NCI-H2107 treated with DMSO at 0.1 percent for 48 hours (cell line): ENCODE results near the gene VAV2.

Source experiments
- DNase-seq: peaks from one replicate; lab custom pipeline; 2025; ENCODE audit not compliant: unreplicated experiment; lab: John Stamatoyannopoulos, UW

VAV2 gene

DNA sequence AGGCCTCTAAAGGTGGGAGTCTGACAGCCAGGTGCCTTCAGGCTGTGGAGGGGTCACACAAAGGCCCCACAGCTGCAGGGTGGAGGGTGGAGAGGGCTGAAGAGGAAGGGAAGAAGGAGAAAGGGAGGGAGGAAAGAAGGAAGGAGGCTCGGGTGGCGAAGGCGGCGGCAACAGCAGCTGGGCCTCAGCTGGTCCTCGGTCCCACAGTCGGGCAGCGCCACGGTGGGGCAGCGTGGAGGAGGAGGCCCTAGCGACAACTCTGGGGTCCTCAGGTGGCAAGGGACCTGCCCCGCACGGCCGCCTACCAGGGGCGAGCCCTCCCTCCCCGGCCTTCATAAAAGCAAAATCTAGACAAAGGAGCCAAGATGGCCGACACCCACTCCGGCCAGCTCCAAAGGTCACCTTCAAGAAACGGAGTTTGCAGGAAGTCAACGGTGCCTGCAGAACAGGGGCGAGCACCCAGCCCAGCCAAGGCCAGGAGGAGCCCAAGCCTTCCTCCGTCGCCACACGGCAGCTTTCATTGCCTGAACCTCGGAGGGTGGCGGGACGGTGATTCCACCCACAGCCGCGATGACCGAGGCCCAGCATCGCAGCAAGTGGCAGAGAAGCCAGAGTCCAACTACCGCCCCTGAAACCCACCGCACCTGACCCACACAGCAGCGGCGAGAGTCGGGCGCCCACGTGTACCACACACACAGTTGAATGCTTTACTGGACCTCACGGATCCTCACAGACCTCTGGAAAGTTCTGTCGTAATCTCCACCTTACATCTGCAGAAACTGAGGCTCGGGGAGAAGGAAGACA is 98.7 kb downstream of the VAV2 start:
- DNase-seq, result no peak

DNA sequence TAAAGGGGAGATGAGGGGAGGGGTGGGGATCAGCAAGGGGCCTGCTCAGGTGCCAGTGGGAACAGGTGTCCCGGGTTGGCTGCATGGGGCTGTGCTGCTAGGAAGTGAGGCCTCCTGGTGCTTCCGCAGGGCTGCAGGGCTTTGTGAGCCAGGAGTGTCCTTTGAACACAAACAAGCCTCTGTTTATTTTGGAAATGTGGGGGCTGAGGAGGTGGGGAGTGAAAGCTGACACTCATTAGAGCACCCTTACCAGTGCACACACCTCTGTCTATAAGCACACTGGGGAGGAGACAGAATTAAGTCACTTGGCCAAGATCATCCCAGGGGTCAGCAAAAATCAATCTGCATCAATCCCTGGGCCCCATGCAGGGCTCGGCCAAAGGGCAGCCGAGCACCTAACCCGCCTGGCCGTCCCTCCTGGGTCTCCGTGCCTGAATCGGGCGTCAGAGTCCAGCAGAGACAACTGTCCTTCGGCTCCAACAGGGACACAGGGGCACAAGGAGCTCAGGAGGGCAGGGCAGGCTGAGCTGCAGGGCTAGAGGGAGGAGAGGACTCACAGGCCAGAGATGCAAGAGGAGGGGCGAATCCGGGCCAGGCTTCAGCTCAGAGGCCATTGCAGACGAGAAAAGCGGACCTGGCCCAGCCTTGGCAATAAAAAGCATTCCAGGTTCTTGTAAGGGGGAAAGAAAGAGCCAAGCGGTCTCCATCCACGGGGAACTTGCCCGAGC is 99.8 kb downstream of the VAV2 start:
- peak; percentile 89 for DNase-seq

DNA sequence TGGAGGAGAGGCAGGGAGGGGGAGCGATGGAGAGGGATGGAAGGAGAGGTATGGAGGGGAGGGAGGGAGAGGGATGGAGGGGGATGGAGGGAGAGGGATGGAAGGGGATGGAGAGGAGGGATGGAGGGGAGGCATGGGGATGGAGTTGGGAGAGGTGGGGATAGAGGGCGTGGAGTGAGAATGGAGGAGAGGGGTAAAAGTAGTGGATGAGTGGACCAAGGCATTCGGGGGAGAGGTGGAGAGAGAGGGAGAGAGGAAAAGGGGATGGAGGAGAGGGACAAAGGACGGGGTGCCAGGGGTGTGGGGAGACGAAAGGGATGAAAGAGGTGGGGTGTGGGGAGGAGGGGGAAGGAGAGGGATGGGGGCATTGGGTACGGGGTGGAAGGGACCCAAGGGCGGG is 100.4 kb downstream of the VAV2 start:
- DNase-seq, result no peak

DNA sequence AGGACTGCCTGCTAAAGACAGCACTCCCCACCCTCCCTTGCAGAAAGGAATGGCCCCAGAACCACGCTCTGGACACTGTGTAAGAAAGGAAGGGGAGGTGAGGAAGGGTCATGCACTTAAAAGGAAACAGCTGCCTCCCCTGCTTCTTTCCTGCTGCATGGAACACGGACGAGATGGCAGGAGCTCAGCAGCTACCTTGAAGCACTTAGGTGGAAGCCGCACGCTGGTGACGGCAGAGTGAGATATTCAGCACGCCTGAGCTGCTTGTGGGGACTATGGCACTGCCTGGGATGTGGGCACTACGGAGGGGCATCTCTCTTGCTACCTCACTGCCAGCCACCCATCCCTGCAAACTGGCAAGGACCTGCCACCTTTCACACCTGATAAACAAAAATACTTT is 101.5 kb downstream of the VAV2 start:
- no peak for DNase-seq

DNA sequence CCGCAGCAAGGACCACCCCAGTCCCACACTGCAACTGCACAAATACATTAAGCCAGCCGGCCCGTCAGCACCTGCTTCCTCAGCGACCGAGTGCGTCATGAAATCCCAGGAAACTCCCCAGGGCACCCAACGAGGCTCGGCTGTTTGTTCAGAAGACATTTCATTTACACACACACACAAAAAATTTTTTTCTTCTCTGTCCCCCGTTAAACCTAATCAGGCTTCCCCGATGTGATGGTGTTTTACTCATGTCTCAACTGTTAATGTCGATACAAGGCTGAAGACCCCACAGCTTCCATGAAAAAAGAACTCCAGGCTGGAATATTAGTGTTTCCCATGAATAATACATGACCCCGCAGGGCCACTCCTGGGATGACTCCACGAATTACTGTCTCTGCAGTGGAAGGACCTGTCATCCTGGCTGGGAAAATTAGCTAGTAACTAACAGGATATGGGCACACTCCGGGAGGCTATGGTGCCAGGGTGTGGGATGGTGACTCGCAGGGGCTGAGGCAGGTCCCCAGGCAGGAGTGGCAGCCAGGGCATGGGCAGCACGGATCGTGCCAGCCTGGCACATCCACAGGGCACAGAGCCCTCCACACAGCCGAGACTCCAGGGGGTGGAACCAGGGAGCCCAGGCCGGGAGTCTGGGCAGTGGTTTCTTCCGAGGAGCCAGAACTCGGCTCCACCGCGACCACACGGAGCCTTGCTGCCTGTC is 102.4 kb downstream of the VAV2 start:
- DNase-seq, result peak; percentile 61

DNA sequence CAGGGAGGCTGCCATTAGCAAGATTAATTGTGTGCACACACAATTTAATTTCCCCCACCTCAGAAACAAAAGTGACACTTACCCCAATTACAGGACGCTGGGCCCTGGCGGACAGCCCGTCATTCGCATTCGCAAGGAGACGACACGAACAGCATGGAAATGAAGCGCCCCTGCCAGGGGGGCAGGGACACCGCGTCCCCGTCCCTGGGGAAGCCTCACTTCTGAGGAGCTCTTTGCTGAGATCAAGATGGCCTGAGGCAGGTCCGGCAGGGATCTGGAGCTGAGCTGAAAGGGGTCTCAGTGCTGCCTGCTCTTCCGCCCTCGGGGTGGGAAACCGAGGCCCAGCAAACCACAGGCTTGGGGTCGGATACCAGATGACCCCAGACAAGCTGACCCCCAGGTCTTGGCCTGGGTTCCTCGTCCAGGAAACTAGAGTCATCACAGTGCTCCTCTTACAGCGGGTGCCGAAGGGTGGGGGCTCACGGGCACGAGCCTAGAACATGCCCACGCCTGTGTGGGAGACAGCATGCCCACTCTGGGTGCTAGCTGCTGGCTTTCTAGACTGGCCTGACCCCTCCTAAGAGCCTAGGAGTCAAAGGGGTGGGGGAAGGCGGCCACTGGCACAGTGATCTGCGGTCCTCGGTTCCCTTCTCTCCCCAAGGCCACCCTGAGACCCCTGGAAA is 103.2 kb downstream of the VAV2 start:
- peak; percentile 64 for DNase-seq

DNA sequence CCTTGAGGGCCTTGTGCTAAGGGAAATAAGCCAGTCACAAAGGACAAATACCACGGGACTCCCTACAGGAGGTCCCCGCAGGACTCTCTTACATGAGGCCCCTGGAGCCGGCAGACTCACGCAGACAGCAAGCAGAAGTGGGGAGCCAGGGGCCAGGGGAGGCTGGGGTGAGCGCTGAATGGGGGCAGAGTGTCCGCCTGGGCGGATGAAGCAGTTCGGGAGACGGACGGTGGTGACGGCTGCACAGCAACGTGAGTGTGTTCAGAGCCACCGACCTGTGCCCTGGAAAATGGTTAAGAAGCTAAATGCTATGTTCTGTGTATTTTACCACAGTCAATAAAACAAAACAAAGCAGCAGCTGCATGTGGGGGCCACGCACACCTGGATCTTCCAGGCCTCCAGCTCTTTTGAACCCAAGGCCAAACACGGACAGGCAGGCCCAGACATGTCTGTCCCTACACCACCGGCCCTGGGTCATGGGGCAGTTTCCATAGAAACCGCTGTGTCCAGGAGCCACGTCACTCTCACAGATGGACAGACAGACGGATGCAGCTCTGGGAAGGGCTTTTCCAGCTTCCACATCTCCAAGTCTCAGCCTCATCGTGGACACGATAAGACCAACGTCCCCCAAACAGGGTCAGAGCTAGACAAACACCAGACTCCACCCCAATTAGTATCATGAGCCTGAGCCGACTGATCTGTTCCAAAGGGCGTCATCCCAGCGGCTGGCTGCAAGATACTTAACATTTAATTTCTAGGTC is 103.9 kb downstream of the VAV2 start:
- peak; percentile 64 for DNase-seq

DNA sequence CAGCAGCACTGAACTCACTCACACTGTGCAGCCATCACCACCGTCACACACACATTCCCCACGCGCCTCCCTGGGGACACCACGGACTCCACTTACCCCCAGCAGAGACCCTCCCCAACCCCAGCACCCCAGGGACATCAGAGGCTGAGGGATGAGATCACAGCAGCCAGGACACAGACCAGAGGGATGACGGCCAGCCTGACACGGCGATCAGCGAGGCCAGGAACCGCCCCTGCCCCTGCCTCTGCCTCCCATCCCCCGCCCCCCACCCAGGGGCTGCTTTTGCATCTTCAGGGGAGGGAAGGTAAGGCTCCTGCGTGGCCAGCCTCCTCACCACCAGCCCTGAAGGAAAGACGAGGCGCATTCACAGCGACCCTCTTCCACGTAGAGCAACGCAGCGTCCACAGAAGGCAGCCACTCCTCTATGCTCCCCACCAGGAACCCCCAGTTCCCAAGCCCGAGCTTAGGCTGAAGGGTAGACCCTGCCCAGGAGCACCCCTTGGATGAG is 104.5 kb downstream of the VAV2 start:
- no peak for DNase-seq

DNA sequence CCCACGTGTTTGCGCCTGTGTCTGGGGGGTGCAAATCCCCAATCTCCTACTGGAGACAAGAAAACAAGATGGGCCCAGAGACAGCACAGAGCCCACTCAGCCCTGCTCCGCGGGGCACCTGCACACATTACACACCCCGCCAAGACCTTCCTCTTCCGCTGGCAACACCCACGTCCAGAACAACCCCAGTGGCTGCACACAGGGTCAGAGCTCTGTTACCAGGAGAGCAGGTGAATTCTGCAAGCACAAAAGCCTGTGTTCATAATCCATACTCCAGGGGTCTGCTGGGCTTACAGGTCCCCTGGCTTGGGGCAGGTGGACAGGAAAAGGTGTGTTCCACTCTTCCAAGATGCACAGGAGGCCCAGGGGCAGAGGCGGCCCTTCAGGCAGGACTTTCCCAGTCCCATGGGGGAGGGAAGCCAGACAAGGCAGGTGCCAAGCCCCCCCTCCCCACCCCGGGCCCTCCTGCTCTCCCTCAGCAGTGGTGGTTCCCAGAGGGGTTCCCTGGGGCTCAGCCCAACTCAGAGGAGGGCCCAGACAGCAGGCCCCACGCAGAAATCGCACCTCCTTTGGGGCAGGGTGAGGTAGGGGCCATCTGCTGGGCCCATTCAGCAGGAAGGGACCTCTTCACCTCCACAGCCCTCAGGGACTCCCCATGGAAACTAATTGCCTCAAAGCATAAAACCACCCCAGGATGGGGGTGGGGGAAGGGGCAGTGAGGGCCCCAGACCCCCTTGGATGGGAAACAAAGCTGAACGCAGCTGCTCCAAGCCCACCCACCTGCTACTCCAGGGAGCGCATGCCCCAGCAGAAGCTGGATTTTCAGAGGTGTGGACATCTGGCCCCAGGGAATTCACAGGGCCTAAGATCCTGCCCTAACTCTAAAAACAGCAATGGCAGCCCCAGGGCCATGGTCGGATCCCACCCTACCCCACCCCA is 105.3 kb downstream of the VAV2 start:
- DNase-seq, result no peak

DNA sequence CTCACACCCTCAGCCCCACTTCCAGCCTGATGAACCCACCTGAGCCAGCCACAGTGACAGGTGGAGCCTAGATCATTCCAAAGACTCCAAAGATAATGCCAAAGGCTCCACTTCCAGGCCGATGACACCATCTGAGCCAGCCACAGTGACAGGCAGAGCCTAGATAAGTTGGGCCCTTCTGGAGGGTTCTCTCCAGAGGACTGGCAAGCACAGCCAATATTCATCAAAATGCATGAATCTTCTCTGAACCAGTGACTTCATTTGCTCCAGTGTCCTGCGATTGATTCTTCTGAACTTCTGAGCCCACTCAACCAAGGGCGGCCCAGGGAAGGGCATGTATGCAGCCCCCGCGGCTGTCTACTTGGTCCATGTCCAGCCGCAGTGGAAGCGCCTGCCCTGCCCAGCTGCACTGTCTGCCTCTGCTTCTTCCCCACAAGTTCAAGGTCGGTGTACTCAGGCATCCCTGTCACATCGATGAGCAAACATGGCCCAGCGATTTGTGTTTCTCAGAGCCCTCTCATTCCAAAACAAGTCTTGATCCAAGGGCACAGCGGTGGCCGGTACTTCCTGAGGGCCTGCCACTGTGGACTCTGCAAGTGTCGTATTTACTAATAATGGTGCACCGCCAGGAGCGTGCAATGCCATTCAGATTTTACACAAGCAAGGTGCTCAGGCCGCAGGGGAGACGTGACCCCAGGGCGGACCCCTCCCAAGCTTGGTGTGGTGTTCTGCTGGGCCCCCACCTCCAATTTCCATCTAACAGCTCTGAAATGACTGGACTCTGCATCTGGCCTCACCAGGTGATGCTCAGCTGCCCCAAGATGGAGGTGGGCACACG is 107.0 kb downstream of the VAV2 start:
- DNase-seq, result no peak

DNA sequence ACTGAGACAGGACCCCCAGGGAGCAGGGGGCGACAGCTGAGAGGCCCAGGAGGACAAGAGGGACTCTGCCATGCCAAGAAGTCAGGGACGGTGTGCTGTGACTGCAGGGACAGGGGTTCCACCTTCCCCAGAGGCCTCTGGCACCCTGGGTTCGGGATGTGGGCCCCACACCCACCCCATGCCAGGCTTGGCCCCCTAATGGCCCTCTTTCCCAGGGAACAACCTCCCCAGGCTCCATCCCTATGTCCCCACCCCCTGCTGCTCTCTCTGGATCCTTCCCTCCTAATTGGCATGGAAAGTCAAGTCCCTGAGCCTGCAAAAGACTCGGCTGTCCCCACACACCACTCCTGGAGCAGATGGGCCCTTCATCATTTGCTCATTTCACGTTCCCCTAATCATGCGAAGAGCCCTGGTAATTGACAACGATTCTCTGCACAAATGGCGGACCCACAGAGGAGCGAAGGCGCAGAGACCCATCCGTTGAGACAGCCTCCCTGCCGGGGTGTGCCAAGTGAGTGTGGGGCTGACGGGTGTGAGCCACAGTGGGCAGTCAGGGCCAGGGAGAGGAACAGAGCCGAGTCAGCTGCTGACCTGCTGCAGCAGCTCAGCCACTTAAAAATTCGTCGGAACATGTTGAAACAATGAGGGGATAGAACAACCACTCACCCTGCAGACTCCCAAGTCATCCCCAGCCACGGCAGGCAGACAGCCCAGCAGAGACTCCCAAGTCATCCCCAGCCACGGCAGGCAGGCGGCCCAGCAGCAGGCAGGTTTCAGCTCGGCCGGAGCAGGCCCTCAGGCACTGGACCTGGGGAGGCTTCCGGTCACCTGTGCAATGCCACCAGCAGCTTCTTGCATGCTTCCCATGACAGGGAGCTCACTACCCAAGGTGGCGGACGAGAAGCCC is 109.0 kb downstream of the VAV2 start:
- no peak for DNase-seq

DNA sequence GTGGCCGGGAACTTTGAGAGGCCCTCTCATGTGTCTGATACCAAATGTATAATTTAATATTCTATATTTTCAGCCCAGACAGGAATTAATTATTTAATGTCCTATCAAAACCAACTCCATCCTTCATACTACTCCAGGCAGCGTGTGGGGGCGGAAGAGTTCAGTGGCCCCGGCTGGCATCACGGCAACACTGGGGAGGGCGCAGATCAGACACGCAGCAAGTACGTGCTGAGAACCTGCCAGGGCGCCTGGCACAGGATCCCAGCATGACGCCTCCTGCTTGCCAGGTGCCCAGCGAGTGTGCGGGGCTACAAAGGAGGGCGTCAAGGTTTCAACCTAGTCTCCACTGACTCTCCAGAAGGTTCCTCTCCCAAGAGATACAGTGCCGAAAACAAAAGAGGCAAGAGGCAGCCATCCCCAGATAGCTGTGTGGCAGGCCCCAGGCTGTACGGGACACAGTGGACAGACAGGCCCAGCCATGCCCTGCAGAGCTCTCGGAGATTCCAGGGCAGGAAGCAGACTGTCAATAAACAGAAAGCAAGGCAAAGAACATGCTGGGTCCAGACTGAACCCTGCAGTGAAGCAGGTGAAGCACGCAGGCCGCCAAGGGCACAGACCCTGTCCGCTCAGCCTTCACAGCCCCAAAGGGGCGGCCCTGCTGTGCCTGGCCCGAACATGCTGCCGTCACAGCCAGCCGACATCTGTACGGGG is 110.3 kb downstream of the VAV2 start:
- peak; percentile 73 for DNase-seq

DNA sequence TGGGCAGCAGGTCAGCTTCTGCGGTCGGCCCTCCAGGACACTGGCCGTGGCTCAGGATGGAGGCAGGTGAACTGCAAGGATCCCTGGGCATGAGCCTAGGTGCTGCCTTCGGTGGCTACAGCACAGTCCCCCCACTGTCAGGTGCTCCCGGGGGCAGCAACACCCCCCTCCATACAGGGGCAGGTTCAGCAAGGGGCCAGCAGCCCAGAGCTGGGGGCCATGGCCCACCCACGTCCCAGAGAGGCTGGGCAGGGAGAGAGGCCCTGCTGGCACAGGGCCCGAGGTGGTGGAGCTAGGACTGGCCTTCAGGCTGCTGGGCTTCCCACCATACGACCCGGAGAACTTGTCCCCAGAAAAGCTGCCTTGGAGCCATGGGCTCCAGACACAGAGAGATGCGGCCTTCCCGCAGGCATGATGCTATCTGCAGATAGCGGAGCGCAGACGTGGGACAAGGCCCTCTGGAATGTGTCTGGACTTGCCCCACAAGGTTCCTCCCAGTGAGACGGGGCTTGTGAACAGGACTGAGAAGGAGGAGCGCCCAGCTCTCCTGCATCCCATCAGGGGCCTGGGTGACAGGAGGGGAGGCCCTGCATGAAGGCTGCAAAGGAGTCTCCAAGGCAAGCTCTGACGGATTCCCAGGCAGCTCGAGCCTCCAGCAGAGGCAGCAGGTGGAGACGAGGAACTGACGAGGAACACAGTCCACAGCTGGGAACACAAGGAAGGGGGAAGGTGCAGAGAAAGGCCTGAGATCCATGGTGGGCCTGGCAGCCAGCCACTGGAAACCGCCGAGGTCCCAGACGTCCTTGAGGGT is 111.1 kb downstream of the VAV2 start:
- no peak for DNase-seq

DNA sequence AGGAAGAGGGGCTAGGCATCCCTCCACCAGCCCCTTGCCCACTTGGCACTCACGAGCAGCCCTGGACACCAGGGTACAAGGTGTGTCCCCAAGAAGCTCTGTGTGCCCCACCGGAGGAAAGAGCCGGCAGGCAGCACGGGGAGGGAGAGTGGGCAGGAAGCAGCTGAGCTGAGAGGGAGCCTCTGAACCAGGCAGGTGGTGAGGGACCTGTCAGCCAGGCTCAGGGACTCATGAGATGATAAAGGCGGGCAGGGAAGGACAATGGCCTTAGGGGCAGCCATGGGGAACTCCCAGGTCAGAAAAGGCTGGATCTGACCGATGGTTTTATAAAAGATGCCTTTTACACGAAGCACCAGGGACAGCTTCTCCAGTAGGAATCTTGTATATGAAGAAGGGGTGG is 112.0 kb downstream of the VAV2 start:
- DNase-seq, result no peak

DNA sequence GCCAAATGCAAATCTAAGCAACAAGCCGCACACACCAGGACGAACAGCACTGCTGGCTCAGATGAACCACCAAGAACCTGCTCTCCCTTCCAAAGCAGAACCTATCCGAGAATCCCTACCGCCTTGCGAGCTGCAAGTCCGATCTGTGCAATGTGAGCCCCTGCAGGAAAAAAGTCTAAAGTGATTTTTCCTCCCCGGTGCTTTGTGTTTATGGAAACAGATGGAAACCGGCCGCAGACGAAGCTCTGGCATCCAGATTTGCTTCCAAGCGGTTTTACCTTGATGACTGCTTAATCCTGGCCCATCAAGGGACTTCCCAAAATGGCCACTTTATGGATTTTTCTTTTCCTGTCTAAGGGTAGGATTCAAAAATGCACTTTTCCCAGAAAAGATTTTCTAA is 112.5 kb downstream of the VAV2 start:
- DNase-seq, result no peak

DNA sequence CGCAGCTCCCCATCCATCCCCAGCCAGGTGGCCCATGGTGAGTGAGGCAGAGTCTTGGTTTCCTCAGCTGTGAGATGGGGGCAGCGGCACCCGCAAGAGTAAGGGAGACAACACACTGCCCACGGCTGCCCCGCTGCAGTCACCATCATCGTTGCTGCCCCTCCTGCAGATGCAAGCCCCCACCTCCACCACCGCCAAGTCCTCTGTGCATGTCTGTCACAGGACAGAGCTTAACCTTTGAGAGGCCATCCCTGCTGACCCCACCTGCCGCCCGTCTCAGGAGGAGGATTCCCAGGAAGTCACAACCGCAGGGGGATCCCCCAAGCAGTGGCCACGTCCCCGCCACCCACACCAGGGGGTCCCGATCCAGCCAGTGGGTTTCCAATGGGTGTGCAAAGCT is 113.7 kb downstream of the VAV2 start:
- DNase-seq, result no peak
